ENCODE data around the gene AP1B1. TPM values are rescaled to one million over a fixed set of nuclear protein-coding genes. Genes with fewer than 3 reads are reported as not detected.

AP1B1 gene
- total RNA-seq, result 103 and 182 TPM in 2 replicates

GRCh38 chr22:29387921-29388758, at the start of gene AP1B1:
TSS of gene AP1B1 (minus strand) at chr22:29388570. CDS start at chr22:29367243, 21,327 bp downstream.

GRCh38 chr22:29315286-29316140, 72.9 kb downstream of the AP1B1 start, which contains the start of gene RASL10A:
TSS of gene RASL10A (minus strand) at chr22:29315697. CDS start at chr22:29315246, 451 bp downstream.

GRCh38 chr22:29306175-29306834, 82.1 kb downstream of the AP1B1 start, which contains the start of gene GAS2L1:
TSS of gene GAS2L1 (plus strand) at chr22:29306650. CDS start at chr22:29308106, 1,456 bp downstream.

Other genes with a start within 250 kb of the AP1B1 start
- gene EMID1, start 182.7 kb downstream of the AP1B1 start, total RNA-seq, result under 0.01 and 3.5 TPM in 2 replicates
- gene RHBDD3, start 120.6 kb downstream of the AP1B1 start, total RNA-seq, result 12.1 and 20.0 TPM in 2 replicates
- gene EWSR1, start 120.3 kb downstream of the AP1B1 start, total RNA-seq, result 109 and 136 TPM in 2 replicates
- gene GAS2L1, start 81.9 kb downstream of the AP1B1 start, total RNA-seq, result 14.9 and 26.6 TPM in 2 replicates
- gene RASL10A, start 72.9 kb downstream of the AP1B1 start, total RNA-seq, result 0.16 and 0.25 TPM in 2 replicates
- gene RFPL1, start 50.0 kb upstream of the AP1B1 start, total RNA-seq, result not detected in 2 replicates
- gene NEFH, start 91.6 kb upstream of the AP1B1 start, total RNA-seq, result 0.25 and 0.65 TPM in 2 replicates
- gene THOC5, start 165.2 kb upstream of the AP1B1 start, total RNA-seq, result 37.7 and 56.8 TPM in 2 replicates
- gene NIPSNAP1, start 192.5 kb upstream of the AP1B1 start, total RNA-seq, result 20.1 and 26.9 TPM in 2 replicates
- gene NF2, start 215.1 kb upstream of the AP1B1 start, total RNA-seq, result 30.3 and 203 TPM in 2 replicates

Measured in bladder microvascular endothelial cell (primary cell).